VCaP (cell line): ENCODE data around the gene B3GALT5.

Source experiments
- H3K27ac ChIP-seq: fragments of 450-650 bp; 2 replicates; pipeline ENCODE4 v1.5.1; 2017
- CTCF ChIP-seq: fragments of 450-650 bp; conservative IDR thresholded peaks from 2 replicates; pipeline ENCODE4 v1.5.1; 2017; ENCODE audit warnings: mild to moderate bottlenecking, moderate library complexity

B3GALT5 gene

GRCh38 chr21:39675590-39675989 is 62.9 kb downstream of the B3GALT5 start:
- TF ChIP-seq CTCF, result no peak
- H3K27ac ChIP-seq, result peak overlapping the region; percentile 77

GRCh38 chr21:39675993-39676661 is 63.4 kb downstream of the B3GALT5 start:
- H3K27ac ChIP-seq, result peak overlapping the region; percentile 77
- TF ChIP-seq CTCF, result peak; percentile 19; the same call in 1 of the 2 replicates

GRCh38 chr21:39680216-39680615 is 67.5 kb downstream of the B3GALT5 start:
- H3K27ac ChIP-seq, result no peak overlapping the region
- TF ChIP-seq CTCF, result no peak

GRCh38 chr21:39681257-39681656 is 68.5 kb downstream of the B3GALT5 start:
- TF ChIP-seq CTCF, result no peak
- no peak overlapping the region for H3K27ac ChIP-seq

GRCh38 chr21:39681845-39682244 is 69.1 kb downstream of the B3GALT5 start:
- no peak overlapping the region for H3K27ac ChIP-seq
- no peak for TF ChIP-seq CTCF

- no peak for TF ChIP-seq CTCF
- peak overlapping the region; percentile 84 for H3K27ac ChIP-seq
Observed at GRCh38 chr21:39685236-39685635, 72.5 kb downstream of the B3GALT5 start.

GRCh38 chr21:39685991-39686390 is 73.3 kb downstream of the B3GALT5 start:
- peak overlapping the region; percentile 84 for H3K27ac ChIP-seq
- TF ChIP-seq CTCF, result no peak
